GM12878 (cell line): ENCODE data around the gene KCNJ14. TPM values are rescaled to one million over a fixed set of nuclear protein-coding genes. Genes with fewer than 3 reads are reported as not detected.

Experiments
- CEBPZ ChIP-seq: fragments of 150-350 bp; IDR thresholded peaks from 2 replicates; pipeline ENCODE4 v1.6.1; 2016; ENCODE audit warnings: low read depth, low read length
- CTCF ChIP-seq, 3 experiments: IDR thresholded peaks in 2 of 3; conservative IDR thresholded peaks in 1 of 3; 2 replicates each; pipeline ENCODE4 v1.5.1; 2011; ENCODE audit warnings: low read depth in 3 of 3, low read length in 3 of 3, mild to moderate bottlenecking in 3 of 3, control low read depth in 2 of 3, moderate library complexity in 2 of 3, inconsistent platforms in 1 of 3, mixed read lengths in 1 of 3; ENCODE audit not compliant: control insufficient read depth in 2 of 3, insufficient read depth in 1 of 3; ENCODE audit errors: extremely low read depth in 1 of 3
- KLF5 ChIP-seq: fragments of 450-650 bp; IDR thresholded peaks from 2 replicates; pipeline ENCODE4 v1.6.1; 2014; ENCODE audit warnings: mild to moderate bottlenecking; ENCODE audit not compliant: partially characterized antibody
- MTA2 ChIP-seq: fragments of 450-650 bp; IDR thresholded peaks from 2 replicates; pipeline ENCODE4 v1.6.1; 2016; ENCODE audit warnings: low read depth, mild to moderate bottlenecking, moderate library complexity
- NFIC ChIP-seq: IDR thresholded peaks from 2 replicates; pipeline ENCODE4 v1.6.1; 2012; ENCODE audit warnings: low read depth, mild to moderate bottlenecking, inconsistent platforms, low read length, moderate library complexity
- NR2C1 ChIP-seq: fragments of 450-650 bp; IDR thresholded peaks from 2 replicates; pipeline ENCODE4 v1.6.1; 2017; ENCODE audit warnings: antibody characterized with exemption, mild to moderate bottlenecking, moderate library complexity
- RAD51 ChIP-seq: fragments of 450-650 bp; IDR thresholded peaks from 2 replicates; pipeline ENCODE4 v1.6.1; 2016; ENCODE audit warnings: moderate library complexity, mild to moderate bottlenecking, inconsistent platforms
- SMARCA5 ChIP-seq: fragments of 450-650 bp; IDR thresholded peaks from 2 replicates; pipeline ENCODE4 v1.6.1; 2017; ENCODE audit warnings: mild to moderate bottlenecking
- YY1 ChIP-seq: IDR thresholded peaks from 2 replicates; pipeline ENCODE4 v1.6.1; 2011; ENCODE audit warnings: low read depth, mild to moderate bottlenecking, low read length
- polyA plus RNA-seq, 11 experiments: library from polyadenylated mRNA; depleted of rRNA in 4 of 11; unstranded in 6 of 11; stranded (reverse) in 5 of 11; fragments of >200 nt; fragmentation: Nextera tagmentation in 4 of 11; fragmentation: Illumina TruSeq in 1 of 11; extraction: Ambion mirVana in 4 of 11; extraction: Trizol in 1 of 11; gene quantifications; 1 replicate in 1 of 11; 2 replicates in 10 of 11; pipeline versions ENCODE4 v1.2.1 to v1.2.3, GENCODE V29; 2011 to 2016; ENCODE audit warnings: inconsistent platforms in 2 of 11, missing spikeins in 2 of 11, low read depth in 1 of 11
- total RNA-seq, 4 experiments: library from RNA; depleted of rRNA in 3 of 4; stranded (reverse); fragments of >200 nt in 3 of 4; fragmentation: Illumina TruSeq in 1 of 4; extraction: Trizol in 1 of 4; gene quantifications; 2 replicates each; pipeline versions ENCODE4 v1.2.1 to v1.2.3, GENCODE V29; 2013 to 2021
- TF ChIP-seq, protein P1 (sequence below): fragments of 450-650 bp; IDR thresholded peaks from 2 replicates; pipeline ENCODE4 v1.6.1; 2017; ENCODE audit warnings: mild to moderate bottlenecking, moderate library complexity
- TF ChIP-seq, protein P2 (sequence below): fragments of 450-650 bp; IDR thresholded peaks from 2 replicates; pipeline ENCODE4 v1.6.1; 2017; ENCODE audit warnings: mild to moderate bottlenecking

Gene KCNJ14
- total and polyA plus RNA-seq, 10 of the 15 experiments (the other 5 are each of a cell fraction or from before 2014, with no cell fraction given): 0.24 to 1.4 (median 0.42) TPM

GRCh38 chr19:48510421-48511268 lies 55.3 kb downstream of the KCNJ14 start (continued):
- no peak for TF ChIP-seq CEBPZ
- TF ChIP-seq SMARCA5: no peak
- TF ChIP-seq RAD51: no peak
- no peak for TF ChIP-seq NFIC
- TF ChIP-seq, protein P1, sequence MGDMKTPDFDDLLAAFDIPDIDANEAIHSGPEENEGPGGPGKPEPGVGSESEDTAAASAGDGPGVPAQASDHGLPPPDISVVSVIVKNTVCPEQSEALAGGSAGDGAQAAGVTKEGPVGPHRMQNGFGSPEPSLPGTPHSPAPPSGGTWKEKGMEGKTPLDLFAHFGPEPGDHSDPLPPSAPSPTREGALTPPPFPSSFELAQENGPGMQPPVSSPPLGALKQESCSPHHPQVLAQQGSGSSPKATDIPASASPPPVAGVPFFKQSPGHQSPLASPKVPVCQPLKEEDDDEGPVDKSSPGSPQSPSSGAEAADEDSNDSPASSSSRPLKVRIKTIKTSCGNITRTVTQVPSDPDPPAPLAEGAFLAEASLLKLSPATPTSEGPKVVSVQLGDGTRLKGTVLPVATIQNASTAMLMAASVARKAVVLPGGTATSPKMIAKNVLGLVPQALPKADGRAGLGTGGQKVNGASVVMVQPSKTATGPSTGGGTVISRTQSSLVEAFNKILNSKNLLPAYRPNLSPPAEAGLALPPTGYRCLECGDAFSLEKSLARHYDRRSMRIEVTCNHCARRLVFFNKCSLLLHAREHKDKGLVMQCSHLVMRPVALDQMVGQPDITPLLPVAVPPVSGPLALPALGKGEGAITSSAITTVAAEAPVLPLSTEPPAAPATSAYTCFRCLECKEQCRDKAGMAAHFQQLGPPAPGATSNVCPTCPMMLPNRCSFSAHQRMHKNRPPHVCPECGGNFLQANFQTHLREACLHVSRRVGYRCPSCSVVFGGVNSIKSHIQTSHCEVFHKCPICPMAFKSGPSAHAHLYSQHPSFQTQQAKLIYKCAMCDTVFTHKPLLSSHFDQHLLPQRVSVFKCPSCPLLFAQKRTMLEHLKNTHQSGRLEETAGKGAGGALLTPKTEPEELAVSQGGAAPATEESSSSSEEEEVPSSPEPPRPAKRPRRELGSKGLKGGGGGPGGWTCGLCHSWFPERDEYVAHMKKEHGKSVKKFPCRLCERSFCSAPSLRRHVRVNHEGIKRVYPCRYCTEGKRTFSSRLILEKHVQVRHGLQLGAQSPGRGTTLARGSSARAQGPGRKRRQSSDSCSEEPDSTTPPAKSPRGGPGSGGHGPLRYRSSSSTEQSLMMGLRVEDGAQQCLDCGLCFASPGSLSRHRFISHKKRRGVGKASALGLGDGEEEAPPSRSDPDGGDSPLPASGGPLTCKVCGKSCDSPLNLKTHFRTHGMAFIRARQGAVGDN: no peak
- TF ChIP-seq NR2C1: peak; percentile 42; the same call in 1 of the 2 replicates
- TF ChIP-seq YY1: peak; percentile 66; the same call in 1 of the 2 replicates
- no peak for TF ChIP-seq MTA2
- TF ChIP-seq, protein P2, sequence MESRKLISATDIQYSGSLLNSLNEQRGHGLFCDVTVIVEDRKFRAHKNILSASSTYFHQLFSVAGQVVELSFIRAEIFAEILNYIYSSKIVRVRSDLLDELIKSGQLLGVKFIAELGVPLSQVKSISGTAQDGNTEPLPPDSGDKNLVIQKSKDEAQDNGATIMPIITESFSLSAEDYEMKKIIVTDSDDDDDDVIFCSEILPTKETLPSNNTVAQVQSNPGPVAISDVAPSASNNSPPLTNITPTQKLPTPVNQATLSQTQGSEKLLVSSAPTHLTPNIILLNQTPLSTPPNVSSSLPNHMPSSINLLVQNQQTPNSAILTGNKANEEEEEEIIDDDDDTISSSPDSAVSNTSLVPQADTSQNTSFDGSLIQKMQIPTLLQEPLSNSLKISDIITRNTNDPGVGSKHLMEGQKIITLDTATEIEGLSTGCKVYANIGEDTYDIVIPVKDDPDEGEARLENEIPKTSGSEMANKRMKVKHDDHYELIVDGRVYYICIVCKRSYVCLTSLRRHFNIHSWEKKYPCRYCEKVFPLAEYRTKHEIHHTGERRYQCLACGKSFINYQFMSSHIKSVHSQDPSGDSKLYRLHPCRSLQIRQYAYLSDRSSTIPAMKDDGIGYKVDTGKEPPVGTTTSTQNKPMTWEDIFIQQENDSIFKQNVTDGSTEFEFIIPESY: no peak
- no peak for TF ChIP-seq CTCF (IDR thresholded peaks at IDR 0.05 in 2 of 3, conservative IDR thresholded peaks at IDR 0.05 in 1 of 3; ENCODE audit: control insufficient read depth in 2 of 3, extremely low read depth in 1 of 3, insufficient read depth in 1 of 3, low read depth in 3 of 3, low read length in 3 of 3)
- no peak for TF ChIP-seq KLF5
